Tibial nerve (tissue), 3 donors: ENCODE measurements around the gene SUGCT.

Experiments
- CTCF ChIP-seq, 5 experiments: fragments of 200-600 bp in 3 of 5; fragments of 450-650 bp in 2 of 5; sonication (generic) in 3 of 5; IDR thresholded peaks; one replicate each; pipeline ENCODE4 v1.5.1; 2016 to 2019; ENCODE audit warnings: antibody characterized with exemption in 5 of 5, mild to moderate bottlenecking in 3 of 5, moderate library complexity in 2 of 5
- POLR2A ChIP-seq, 2 donors: fragments of 450-650 bp; IDR thresholded peaks; one replicate each; pipeline ENCODE4 v1.6.1; 2017; ENCODE audit warnings: antibody characterized with exemption in 2 of 2, mild to moderate bottlenecking in 2 of 2, moderate library complexity in 2 of 2

DNA sequence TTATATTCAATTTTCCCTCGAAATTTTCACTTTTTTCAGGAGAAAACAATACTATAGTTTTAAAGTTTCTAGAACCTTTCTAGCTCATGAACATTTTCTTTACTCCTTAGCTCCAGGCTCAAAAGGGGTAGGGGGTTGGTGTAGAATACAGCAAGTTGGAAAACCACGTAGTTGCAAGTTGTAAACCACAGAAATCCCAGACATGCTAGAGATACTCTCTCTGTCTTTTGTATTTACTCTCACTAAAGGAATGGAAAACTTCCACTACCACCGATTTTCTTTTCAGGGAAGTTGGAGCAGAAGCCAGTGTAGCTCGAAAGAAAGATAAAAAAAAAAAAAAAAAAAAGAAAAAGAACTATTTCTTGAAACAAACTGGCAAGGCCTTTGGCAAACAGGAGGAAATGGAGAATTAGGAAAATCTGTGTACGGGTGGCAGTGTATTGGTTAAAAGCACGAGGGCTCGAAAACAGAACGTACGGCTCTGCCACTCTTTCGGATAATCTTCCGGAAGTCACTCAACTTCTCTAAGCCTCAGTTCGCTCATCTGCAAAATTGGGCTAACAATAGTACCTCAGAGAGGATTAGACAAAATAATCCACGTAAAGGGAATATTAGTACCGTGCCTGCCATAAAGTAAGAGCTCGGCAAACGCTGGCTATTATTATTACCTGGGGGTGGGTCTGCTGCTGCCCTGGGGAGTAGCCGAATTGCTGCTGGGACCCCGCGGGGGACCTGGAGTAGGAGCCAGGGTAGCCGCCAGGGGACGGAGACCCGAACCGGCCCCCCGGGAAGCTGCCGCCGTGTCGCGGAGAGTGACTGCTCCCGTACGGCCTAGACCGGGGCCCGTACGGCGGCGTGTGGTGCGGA, 1.0 kb upstream of the SUGCT start:
- no peak for TF ChIP-seq CTCF (IDR thresholded peaks at IDR 0.05)
- no peak for TF ChIP-seq POLR2A (IDR thresholded peaks at IDR 0.05)
